ENCODE measurements around the gene SLCO4A1.

SLCO4A1 gene

DNA sequence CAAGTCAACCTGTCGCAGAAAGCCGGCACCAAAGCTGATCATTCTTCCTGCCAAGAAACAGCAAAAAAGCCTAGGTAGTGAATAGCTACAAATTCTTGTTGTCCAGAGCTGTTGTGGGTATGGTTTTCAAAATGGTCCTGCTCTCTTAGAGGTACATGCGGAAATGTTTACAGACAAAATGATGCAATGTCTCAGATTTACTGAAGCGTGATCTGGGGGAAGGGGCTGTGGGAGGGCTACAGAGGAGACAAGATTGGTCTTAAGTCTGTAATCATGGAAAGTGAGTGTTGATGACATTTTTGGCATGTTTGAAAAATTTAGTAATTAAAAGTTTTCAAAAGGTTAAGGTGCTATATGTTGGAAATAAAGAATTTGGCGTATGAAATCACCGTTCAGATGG, 72.5 kb downstream of the SLCO4A1 start:
- DNase-seq (ENCODE audit: low read depth in 3 of 3) = no peak

- no peak for DNase-seq (ENCODE audit: low read depth in 3 of 3)
Observed at GRCh38 chr20:62715201-62715600, 72.9 kb downstream of the SLCO4A1 start.

DNA sequence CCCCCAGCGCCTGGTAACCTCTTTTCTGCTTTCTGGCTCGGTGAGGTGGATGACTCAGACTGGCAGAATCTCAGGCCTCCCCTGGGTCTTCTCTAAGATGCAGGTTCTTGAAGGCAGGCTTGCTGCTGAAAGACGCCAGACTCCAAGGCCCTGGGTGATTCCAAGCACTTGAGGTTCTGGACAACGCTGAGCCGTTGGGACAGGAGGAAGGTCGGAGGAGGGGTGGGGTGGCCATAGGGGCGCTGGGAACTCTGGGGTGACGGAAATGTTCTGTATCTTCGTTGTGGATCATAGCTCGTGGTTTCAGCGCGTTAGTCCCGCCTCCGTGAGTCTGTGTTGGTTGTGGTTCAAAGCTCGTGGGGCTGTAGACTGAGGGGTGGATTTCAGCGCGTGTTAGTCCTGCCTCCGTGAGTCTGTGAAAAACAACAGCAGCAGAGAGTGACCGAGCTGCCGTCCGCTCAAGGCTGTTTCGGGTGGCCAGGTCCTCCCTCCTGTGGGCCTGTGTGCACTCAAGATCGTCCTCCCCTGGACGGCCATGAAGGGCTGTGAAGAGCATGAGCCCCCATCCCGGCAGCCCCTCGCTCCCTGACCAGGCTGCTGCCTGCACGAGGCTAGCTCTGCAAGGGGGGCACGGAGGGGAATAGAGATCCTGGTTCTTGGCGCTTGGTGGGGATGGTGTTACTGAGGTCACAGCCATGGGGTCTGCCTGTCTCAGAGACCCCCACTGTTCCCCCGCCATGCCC, 74.1 kb downstream of the SLCO4A1 start:
- DNase-seq (ENCODE audit: low read depth in 3 of 3) = peak in 1 of 3 experiments; percentile 23

GRCh38 chr20:62716941-62717310, 74.6 kb downstream of the SLCO4A1 start:
- no peak for DNase-seq (ENCODE audit: low read depth in 3 of 3)

DNA sequence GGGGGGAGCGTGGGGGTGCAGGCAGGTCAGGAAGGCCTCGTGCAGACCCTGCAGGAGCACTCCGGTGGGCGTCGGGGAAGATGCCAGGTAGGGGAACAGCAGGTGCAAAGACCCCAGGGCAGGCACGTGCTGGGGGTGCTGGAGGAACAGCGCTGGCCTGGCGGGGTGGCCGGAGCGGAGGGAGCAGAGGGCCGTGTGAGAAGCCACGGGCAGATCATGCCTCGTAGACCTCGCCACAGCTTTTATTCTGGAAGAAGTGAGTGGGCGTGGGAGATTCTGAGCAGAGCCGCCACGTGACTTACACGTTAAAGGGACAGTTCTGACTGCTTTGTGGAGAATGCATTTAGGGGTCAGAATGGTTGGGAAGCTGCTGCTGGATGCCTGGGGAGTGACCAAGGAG, 75.6 kb downstream of the SLCO4A1 start:
- DNase-seq (ENCODE audit: low read depth in 3 of 3) = no peak

GRCh38 chr20:62718546-62718945, 76.2 kb downstream of the SLCO4A1 start:
- no peak for DNase-seq (ENCODE audit: low read depth in 3 of 3)

- DNase-seq (ENCODE audit: low read depth in 3 of 3) = no peak
Observed at GRCh38 chr20:62719250-62719935, 77.1 kb downstream of the SLCO4A1 start.
